ENCODE data around the gene MEFV. TPM values are rescaled to one million over a fixed set of nuclear protein-coding genes. Genes with fewer than 3 reads are reported as not detected.
"Not testable (repeated sequence)": the region's sequence is repeated elsewhere in the genome, so short reads cannot be mapped to it uniquely, and the experiment has no call there.

Gene MEFV
- total and polyA plus RNA-seq, 2 of the 13 experiments (the other 11 are each of a cell fraction or from before 2014, with no cell fraction given) = 0.22 TPM; not detected in 1

DNA sequence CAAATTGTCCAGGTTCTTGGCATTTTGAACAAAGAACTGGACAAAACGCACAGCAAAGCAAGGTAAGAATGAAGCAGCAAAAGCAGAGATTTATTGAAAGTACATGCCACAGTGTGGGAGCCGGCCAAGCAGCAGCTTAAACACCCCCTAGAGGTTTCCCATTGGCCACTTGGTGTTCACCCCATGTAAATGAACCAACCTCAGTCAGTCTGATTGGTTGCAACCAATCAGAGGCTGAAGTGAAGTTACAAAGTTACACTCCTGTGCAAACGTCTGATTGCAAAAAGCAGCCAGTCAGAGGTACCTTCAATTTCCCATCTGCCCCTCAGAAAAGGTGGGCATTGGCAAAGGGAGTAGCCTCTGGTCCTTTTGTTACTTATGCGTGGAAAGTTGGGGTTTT lies 18.1 kb upstream of the MEFV start (continued):
- TF ChIP-seq, protein P1, sequence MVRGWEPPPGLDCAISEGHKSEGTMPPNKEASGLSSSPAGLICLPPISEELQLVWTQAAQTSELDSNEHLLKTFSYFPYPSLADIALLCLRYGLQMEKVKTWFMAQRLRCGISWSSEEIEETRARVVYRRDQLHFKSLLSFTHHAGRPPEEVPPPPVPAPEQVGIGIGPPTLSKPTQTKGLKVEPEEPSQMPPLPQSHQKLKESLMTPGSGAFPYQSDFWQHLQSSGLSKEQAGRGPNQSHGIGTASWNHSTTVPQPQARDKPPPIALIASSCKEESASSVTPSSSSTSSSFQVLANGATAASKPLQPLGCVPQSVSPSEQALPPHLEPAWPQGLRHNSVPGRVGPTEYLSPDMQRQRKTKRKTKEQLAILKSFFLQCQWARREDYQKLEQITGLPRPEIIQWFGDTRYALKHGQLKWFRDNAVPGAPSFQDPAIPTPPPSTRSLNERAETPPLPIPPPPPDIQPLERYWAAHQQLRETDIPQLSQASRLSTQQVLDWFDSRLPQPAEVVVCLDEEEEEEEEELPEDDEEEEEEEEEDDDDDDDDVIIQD (CRISPR knock-in tag; IDR thresholded peaks at IDR 0.05; ENCODE audit: low read depth) = peak; percentile 28; the same call in 1 of the 2 replicates
- TF ChIP-seq MAX (IDR thresholded peaks at IDR 0.05) = peak; percentile 44; the same call in 1 of the 2 replicates

DNA sequence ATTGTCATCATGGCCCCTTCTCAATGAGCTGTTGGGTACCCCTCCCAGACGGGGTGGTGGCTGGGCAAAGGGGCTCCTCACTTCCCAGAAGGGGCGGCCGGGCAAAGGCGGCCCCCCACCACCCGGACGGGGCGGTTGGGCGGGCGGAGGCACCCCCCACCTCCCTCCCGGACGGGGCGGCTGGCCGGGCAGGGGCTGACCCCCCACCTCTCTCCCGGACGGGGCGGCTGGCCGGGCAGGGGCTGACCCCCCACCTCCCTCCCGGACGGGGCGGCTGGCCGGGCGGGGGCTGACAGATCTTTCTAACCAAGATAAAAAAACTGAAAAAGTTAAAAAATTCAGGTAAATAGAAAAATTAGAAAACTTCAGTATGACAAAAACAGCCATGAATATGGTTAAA lies 14.8 kb upstream of the MEFV start:
- intact Hi-C loops (cut with micrococcal nuclease; ENCODE audit: unreplicated experiment); H3K79me2 ChIP-seq (ENCODE audit: insufficient read depth, low read length); ATAC-seq; CTCF ChIA-PET (ENCODE audit: low intra/inter-chr PET ratio, low total read pairs); H3K4me3 ChIP-seq (replicated peaks in 1 of 3; ENCODE audit: insufficient read depth in 1 of 3, low read depth in 2 of 3, low read length in 3 of 3); H3K9me3 ChIP-seq (ENCODE audit: low read length); BruUV-seq (replicated peaks); in situ Hi-C loops (cut with HindIII; ENCODE audit: extremely low pct_ligation_motif_present, low pct_unique_long_range_greater_than_20kb); H3K27ac ChIP-seq (ENCODE audit: extremely low read length, insufficient read depth, low read length); H3K4me2 ChIP-seq (ENCODE audit: low read depth, low read length); H3K36me3 ChIP-seq (replicated peaks in 1 of 2; ENCODE audit: control insufficient read depth in 1 of 2, insufficient read depth in 2 of 2, low read length in 2 of 2); H3K27me3 ChIP-seq (ENCODE audit: control insufficient read depth in 1 of 2, insufficient read depth in 2 of 2, low read length in 2 of 2); H3K9ac ChIP-seq (ENCODE audit: insufficient read depth, low read depth, low read length); FAIRE-seq; DNase-seq (ENCODE audit: low spot score); H2AFZ ChIP-seq (ENCODE audit: low read length); H4K20me1 ChIP-seq (ENCODE audit: insufficient read depth, low read length): not testable (repeated sequence)
- peaks cover 65% of the 10 kb centered on the region for H3K4me1 ChIP-seq (ENCODE audit: insufficient read depth, low read length)
- 93% methylated on average over 18 of the region's 22 CpGs for WGBS (ENCODE audit: low lambda C conversion rate)
- POLR2A ChIA-PET = interaction anchor here (4.4 kb wide), 1 partner anchor 12 kb away, joined by 44 read pairs; the partner anchor contains the start of gene ZNF263

GRCh38 chr16:3270718-3271117 lies 14.3 kb upstream of the MEFV start:
- H2AFZ ChIP-seq (ENCODE audit: low read length); H3K4me2 ChIP-seq (ENCODE audit: low read depth, low read length); intact Hi-C loops (cut with micrococcal nuclease; ENCODE audit: unreplicated experiment); POLR2A ChIA-PET; H3K27me3 ChIP-seq (ENCODE audit: control insufficient read depth in 1 of 2, insufficient read depth in 2 of 2, low read length in 2 of 2); CTCF ChIA-PET (ENCODE audit: low intra/inter-chr PET ratio, low total read pairs); H3K9ac ChIP-seq (ENCODE audit: insufficient read depth, low read depth, low read length); H3K4me3 ChIP-seq (replicated peaks in 1 of 3; ENCODE audit: insufficient read depth in 1 of 3, low read depth in 2 of 3, low read length in 3 of 3); FAIRE-seq; H4K20me1 ChIP-seq (ENCODE audit: insufficient read depth, low read length); H3K36me3 ChIP-seq (replicated peaks in 1 of 2; ENCODE audit: control insufficient read depth in 1 of 2, insufficient read depth in 2 of 2, low read length in 2 of 2); DNase-seq (ENCODE audit: low spot score); H3K79me2 ChIP-seq (ENCODE audit: insufficient read depth, low read length); in situ Hi-C loops (cut with HindIII; ENCODE audit: extremely low pct_ligation_motif_present, low pct_unique_long_range_greater_than_20kb); H3K27ac ChIP-seq (ENCODE audit: extremely low read length, insufficient read depth, low read length); ATAC-seq; H3K9me3 ChIP-seq (ENCODE audit: low read length); BruUV-seq (replicated peaks): not testable (repeated sequence)
- H3K4me1 ChIP-seq (ENCODE audit: insufficient read depth, low read length) = peaks cover 68% of the 10 kb centered on the region
- WGBS (ENCODE audit: low lambda C conversion rate) = 32% methylated on average over 5 of the region's 5 CpGs
- peak; percentile 36; the same call in 1 of the 2 replicates for TF ChIP-seq GATAD2A (CRISPR knock-in tag; IDR thresholded peaks at IDR 0.05)
- peak; percentile 44; the same call in 1 of the 2 replicates for TF ChIP-seq ARID5B (CRISPR knock-in tag; IDR thresholded peaks at IDR 0.05)
- 0 out of 2 replicates have a peak, but pooled peaks have one; percentile 36 for TF ChIP-seq MED1 (CRISPR knock-in tag; IDR thresholded peaks at IDR 0.05)
- TF ChIP-seq, protein P2, sequence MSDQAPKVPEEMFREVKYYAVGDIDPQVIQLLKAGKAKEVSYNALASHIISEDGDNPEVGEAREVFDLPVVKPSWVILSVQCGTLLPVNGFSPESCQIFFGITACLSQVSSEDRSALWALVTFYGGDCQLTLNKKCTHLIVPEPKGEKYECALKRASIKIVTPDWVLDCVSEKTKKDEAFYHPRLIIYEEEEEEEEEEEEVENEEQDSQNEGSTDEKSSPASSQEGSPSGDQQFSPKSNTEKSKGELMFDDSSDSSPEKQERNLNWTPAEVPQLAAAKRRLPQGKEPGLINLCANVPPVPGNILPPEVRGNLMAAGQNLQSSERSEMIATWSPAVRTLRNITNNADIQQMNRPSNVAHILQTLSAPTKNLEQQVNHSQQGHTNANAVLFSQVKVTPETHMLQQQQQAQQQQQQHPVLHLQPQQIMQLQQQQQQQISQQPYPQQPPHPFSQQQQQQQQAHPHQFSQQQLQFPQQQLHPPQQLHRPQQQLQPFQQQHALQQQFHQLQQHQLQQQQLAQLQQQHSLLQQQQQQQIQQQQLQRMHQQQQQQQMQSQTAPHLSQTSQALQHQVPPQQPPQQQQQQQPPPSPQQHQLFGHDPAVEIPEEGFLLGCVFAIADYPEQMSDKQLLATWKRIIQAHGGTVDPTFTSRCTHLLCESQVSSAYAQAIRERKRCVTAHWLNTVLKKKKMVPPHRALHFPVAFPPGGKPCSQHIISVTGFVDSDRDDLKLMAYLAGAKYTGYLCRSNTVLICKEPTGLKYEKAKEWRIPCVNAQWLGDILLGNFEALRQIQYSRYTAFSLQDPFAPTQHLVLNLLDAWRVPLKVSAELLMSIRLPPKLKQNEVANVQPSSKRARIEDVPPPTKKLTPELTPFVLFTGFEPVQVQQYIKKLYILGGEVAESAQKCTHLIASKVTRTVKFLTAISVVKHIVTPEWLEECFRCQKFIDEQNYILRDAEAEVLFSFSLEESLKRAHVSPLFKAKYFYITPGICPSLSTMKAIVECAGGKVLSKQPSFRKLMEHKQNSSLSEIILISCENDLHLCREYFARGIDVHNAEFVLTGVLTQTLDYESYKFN (CRISPR knock-in tag; conservative IDR thresholded peaks at IDR 0.05) = 0 out of 2 replicates have a peak, but pooled peaks have one; percentile 16
- TF ChIP-seq BCL6 (CRISPR knock-in tag; IDR thresholded peaks at IDR 0.05) = peak; percentile 71
